GM21526 (cell line): ENCODE data around the gene TEX28.
A peak's percentile ranks its signal among the peaks of the same experiment; 100 is the strongest.
"Not testable (repeated sequence)": the region's sequence is repeated elsewhere in the genome, so short reads cannot be mapped to it uniquely, and the experiment has no call there.

Experiments used
- ATAC-seq: cut with Tn5 transposase; IDR thresholded peaks from one replicate; pipeline ENCODE4 v1.9.1; 2021; ENCODE audit warnings: moderate library complexity; ENCODE audit not compliant: unreplicated experiment, low FRiP score

TEX28 gene

GRCh38 chrX:154294791-154295574 is at the start of gene TEX28:
TSS of gene TEX28 (minus strand) at chrX:154295124. CDS start at chrX:154292117, 3,007 bp downstream.
- no peak for ATAC-seq

GRCh38 chrX:154343620-154344019 is 48.7 kb upstream of the TEX28 start:
- not testable (repeated sequence) for ATAC-seq

DNA sequence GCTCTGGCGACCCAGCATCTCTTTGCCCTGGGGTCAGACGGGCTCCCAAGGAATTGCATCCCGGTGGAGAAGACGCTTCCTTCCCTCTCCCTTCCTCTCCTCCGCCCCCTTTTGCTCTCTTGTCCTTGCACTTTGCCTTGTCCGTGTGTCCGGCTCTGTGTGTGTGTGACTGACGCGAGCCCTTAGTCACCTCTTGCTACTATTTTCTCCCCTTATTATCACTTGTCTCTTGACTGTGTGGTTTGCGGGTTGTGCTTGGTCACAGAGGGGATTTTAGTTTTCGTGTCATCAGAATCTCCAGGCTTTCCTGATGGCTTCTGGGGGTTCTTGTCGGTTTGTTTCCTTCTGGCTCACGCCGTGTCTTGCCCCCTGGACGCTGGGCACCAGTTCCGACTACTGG is 48.1 kb upstream of the TEX28 start:
- not testable (repeated sequence) for ATAC-seq

DNA sequence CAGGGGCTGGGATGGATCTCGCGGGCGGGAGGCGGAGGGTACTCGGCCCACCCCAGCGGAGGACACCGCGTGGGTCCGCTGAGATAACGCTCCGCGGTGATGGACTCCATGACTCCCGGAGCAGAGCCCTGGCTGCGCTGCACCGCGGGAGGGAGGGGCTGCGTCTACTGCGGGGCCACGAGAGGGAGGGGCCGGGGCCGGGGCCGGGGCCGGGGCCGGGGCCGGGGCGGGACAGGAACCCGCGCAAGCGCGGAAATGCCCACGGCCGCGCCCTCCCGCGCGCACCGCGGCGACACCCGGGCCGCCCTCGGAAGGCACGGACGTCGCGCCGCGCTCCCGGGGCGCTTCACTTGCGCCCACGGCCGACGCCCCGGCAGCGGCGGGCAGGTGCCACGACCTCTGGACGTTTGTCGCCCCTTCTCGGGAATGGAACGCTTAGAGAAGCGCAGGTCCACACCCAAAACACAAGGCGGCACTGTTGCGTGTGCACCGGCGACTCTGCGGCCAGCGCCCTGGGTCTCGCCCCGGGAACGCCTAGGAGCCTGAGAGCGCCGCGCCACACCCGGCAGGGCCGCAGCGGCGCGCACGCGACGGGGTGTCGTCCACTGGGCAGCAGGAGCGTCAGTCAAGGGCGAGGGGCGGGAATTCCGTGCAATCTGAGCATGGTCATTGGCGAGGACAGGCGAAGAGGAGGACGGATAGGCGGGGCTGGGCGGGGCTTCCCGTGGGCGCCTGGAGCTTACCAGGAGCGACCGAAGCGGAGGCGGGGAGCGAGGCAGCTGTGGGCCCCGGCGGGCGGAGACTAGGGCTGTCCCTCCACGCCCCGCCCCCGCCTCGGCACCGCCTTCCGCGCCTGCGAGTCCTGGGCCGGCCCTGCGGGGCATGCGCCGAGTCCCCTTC is 46.7 kb upstream of the TEX28 start:
- peak; percentile 53 for ATAC-seq

GRCh38 chrX:154334496-154334895 is 39.6 kb upstream of the TEX28 start:
- no peak for ATAC-seq

DNA sequence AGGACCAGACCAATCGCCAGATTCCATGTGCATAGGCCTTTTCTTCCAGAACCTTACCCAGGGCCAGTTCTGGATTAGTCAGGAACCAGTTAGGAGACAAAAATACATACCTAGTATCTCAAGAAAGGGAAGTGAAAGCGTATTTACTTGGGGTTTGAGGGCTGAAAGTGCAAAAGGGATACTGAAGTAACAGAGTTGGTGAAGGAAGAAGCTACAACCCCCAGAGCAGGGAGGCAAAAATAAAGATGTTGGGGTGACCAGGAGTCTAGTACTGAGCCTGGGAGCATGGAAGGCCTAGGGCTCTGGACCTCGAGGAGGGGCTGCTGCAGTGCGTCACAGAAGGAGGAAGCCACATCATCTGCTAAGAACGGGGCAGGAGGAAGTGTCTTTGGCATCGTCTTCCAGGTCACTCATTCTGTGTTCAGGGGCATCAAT is 38.9 kb upstream of the TEX28 start:
- peak; percentile 75 for ATAC-seq

DNA sequence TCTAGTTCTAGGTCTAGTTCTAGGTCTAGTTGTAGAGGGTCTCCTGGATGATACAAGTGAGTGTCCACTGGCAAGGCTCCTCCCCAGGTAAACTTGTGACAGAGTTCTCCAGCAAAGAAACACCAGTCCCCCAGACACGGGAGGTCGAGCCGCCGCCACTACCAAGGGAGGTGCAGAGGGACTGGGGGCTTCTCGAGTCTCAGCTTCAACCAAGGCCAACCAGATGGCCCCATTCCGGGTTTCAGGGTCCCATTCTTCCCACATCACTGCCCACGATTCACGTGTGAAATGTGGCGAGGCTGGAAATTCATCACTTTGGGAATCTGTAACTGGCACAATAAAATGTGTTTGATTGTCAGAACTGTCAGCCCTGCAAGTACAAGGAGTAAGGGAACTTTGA is 38.2 kb upstream of the TEX28 start:
- ATAC-seq: no peak

DNA sequence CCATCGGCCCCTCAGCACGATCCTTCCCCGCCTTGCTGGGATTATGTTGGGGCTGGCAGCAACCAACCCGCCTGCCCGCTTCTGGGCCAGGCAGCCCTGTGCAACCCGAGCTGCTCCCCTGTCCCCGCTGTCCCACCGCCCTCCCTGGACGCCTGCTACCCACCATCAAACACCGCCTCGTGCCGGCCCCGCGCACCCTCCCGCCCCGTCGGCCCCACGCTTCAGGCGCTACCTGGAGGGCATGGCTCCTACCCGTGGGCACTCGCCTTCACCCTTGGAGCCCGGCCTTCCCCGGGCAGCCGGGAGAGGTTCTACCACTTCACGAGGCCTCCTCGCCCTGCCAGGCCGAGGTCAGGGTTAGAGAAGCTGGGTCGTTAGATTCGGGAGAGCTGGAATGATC is 37.6 kb upstream of the TEX28 start:
- ATAC-seq: no peak

DNA sequence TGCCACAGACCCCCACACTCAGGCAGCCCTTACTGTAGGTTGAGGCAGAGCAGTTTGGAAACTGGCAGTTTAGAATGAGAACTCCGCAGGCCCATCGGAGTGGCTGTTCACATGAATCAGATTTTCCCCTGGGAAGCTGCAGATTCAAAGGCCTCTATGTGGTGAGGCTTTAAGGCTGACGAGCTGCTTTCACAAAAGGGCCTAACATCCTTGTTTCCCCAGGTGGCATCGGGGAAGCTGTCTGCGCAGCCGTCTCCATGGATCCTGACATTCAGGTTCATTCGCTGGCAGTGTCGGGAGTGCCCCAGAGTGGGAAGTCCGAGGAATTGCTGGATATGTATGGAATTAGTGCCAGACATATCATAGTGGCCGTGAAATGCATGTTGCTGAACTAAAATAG is 34.4 kb upstream of the TEX28 start:
- ATAC-seq: no peak

DNA sequence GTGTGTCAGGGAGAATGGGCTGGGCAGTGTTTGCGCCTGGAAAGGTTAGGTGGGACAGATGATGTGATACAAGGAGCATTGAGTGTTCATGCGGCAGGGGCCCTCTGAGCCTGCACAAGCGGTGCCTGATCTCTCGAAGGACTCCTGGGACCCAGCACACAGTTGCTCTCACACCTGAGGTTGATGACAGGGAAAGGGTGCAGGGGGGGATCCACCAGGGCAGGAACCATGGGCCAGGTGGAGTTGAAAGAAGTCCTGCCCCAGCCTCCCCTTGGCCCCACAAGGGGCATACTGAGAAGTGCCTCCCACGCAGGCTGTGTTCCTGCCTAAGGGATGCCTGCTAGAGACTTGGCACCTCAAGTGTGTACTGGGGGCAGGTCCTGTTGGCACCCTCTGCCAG is 33.7 kb upstream of the TEX28 start:
- ATAC-seq: no peak

- ATAC-seq: no peak
Measured at GRCh38 chrX:154327038-154327820, 32.3 kb upstream of the TEX28 start.

- no peak for ATAC-seq
Measured at GRCh38 chrX:154325541-154325940, 30.6 kb upstream of the TEX28 start.

DNA sequence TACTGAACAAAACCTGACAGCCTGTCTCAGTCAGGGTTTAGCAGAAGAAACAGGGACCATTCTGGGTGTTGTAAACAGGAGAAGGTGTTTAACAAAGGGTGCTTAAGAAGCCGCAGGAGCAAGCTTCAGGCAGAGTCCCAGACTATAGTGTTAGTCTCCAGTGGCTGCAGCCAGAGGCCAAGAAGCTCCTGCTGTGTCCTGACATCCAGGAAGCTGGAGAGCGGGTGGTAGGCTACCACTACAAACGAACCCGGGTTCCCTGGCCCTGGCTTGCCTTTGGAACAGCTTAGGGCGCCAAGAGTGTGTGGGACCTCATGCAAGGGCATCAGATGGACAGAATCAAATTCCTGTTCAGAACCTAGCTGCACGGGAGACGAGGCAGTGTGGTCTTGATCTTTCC is 28.6 kb upstream of the TEX28 start:
- no peak for ATAC-seq

GRCh38 chrX:154322890-154323289 is 28.0 kb upstream of the TEX28 start:
- no peak for ATAC-seq

- ATAC-seq: no peak
Measured at GRCh38 chrX:154321594-154321993, 26.7 kb upstream of the TEX28 start.

GRCh38 chrX:154321152-154321551 is 26.2 kb upstream of the TEX28 start:
- ATAC-seq: no peak

DNA sequence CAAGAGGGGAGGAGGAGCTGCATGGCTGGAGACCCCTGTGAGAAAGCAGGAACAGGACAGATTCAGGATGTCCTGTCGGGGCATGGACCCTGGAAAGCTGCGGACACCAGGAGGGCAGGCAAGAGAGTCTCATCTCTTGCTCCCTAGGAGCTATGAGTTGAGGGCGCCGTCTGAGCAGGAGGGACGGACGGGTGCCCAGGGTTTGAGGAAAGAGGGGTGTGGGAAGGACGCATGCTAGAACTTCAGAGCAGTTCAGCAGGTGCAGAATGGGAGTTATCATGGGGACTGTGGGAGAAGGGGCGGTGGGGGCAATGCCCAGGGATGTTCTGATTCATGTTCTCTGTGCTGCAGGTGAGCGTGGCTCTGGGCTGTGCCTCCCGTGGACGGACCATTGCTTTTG is 25.5 kb upstream of the TEX28 start:
- ATAC-seq: no peak

GRCh38 chrX:154317391-154317995 is 22.6 kb upstream of the TEX28 start:
- ATAC-seq: no peak

DNA sequence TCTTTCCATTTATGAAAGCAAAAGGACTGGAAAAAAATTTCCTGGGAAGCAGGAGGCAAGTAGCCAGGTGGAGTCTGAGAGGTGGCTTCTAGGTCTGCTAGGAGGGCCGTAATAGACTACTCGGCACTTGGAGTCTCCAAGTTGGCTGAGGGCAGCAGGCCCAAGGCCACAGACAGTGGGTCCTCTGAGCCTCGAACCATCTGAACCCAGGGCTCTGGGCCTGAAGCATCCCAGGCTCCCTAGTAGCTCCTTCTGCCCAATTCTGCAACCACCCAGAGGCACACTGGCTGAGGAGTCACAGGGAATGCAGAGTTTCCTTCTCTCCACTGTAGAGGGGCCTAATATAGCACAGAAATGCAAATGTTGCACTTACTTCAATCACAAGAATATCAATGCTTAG is 20.5 kb upstream of the TEX28 start:
- ATAC-seq: no peak

DNA sequence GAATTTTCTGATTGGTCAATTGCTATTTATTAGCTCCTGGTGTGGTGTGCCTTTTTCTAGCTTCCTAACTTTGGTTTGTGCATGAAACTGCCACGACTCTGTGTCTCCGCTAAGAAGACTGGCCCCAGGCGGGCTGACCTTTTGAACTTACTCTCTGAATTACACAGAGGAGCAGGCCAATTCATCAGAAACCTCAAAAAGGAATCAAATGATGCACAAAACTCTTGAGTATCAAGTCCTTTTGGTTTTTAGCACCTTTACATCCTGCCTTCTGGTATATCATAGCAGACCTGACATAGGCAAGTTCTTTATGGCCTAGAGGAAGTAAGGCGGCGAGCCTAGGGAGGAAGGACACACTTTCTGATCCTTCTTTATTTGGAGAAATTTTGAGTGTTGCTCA is 18.2 kb upstream of the TEX28 start:
- no peak for ATAC-seq
